PC-3 (cell line): Measurements from ENCODE around the gene APCDD1L.

Experiments
- EZH2phosphoT487 ChIP-seq: fragments of 300-600 bp; sonication (generic); IDR thresholded peaks from 2 replicates; pipeline ENCODE4 v1.6.1; 2018; ENCODE audit warnings: mild to moderate bottlenecking, antibody characterized with exemption, low read length, borderline replicate concordance
- TF ChIP-seq, protein P1 (sequence below): fragments of 300-600 bp; sonication (generic); conservative IDR thresholded peaks from 2 replicates; pipeline ENCODE4 v1.5.1; 2017; ENCODE audit warnings: antibody characterized with exemption, low read depth, mild to moderate bottlenecking, low read length

DNA sequence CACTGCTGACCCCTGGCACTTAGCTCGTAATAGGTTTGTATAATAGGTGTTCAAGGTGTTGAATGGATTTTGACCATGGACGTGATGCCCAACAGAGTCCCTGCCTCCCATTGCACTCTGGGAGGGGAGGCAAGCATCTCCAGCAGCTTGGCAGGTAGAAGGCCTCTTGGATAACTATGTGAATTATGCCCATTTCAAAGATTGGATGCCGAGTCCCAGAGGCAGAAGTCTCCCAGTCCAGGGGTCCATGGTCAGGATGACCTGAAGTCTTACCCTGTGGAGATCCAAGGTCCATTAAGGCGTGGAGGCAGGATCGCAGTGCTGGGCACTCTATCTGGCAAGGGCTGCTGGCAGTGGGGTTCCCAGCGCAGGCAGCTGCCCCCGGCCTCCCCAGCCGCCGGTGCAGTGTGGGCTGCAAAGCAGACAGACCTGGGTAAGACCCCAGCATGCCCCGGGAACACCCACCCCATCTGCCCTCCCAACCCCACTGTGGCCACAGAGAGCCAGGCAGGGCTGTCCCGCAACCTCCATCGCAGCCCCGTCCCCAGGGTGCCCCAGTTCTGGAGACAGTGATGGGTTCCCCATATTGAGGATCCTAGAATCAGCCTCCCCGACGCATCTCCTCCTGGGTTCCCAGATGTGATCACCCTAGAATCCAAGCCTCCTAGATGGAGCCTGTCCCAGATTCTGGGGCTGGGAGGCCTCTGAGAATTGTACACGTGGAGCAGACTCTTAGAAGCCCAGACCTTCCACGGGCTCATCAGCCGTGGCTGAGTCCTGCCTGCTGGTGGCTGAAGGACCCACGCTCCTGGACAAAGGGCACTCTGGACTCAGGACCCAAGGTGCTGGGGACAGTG is 44.6 kb downstream of the APCDD1L start:
- TF ChIP-seq, protein P1, sequence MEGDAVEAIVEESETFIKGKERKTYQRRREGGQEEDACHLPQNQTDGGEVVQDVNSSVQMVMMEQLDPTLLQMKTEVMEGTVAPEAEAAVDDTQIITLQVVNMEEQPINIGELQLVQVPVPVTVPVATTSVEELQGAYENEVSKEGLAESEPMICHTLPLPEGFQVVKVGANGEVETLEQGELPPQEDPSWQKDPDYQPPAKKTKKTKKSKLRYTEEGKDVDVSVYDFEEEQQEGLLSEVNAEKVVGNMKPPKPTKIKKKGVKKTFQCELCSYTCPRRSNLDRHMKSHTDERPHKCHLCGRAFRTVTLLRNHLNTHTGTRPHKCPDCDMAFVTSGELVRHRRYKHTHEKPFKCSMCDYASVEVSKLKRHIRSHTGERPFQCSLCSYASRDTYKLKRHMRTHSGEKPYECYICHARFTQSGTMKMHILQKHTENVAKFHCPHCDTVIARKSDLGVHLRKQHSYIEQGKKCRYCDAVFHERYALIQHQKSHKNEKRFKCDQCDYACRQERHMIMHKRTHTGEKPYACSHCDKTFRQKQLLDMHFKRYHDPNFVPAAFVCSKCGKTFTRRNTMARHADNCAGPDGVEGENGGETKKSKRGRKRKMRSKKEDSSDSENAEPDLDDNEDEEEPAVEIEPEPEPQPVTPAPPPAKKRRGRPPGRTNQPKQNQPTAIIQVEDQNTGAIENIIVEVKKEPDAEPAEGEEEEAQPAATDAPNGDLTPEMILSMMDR = no peak
- no peak for TF ChIP-seq EZH2phosphoT487
